ENCODE results near the gene HEPACAM.
A peak's percentile ranks its signal among the peaks of the same experiment; 100 is the strongest.

The HEPACAM gene

GRCh38 chr11:124900464-124900863, 35.4 kb downstream of the HEPACAM start:
- FAIRE-seq: peak; percentile 72
- no peak for TF ChIP-seq POLR2A (IDR thresholded peaks at IDR 0.05; ENCODE audit: low read depth, low read length)
- peak; percentile 37 for DNase-seq (ENCODE audit: insufficient read length, low spot score)

- no peak for TF ChIP-seq POLR2A (IDR thresholded peaks at IDR 0.05; ENCODE audit: low read depth, low read length)
- FAIRE-seq: no peak
- no peak for DNase-seq (ENCODE audit: insufficient read length, low spot score)
Observed at GRCh38 chr11:124899383-124900145, 36.3 kb downstream of the HEPACAM start.

GRCh38 chr11:124898711-124899110, 37.1 kb downstream of the HEPACAM start:
- FAIRE-seq: no peak
- no peak for TF ChIP-seq POLR2A (IDR thresholded peaks at IDR 0.05; ENCODE audit: low read depth, low read length)
- DNase-seq (ENCODE audit: insufficient read length, low spot score): no peak

GRCh38 chr11:124898263-124898680, 37.6 kb downstream of the HEPACAM start:
- no peak for DNase-seq (ENCODE audit: insufficient read length, low spot score)
- peak; percentile 36 for FAIRE-seq
- TF ChIP-seq POLR2A (IDR thresholded peaks at IDR 0.05; ENCODE audit: low read depth, low read length): no peak

- TF ChIP-seq POLR2A (IDR thresholded peaks at IDR 0.05; ENCODE audit: low read depth, low read length): no peak
- no peak for FAIRE-seq
Observed at GRCh38 chr11:124897674-124898262, 38.1 kb downstream of the HEPACAM start, which contains the start of gene ROBO4. Gene ROBO4, minus strand, starts transcription at chr11:124897865. Its CDS starts 70 bp downstream, at chr11:124897795.

GRCh38 chr11:124896821-124897391, 38.9 kb downstream of the HEPACAM start:
- DNase-seq (ENCODE audit: insufficient read length, low spot score): no peak
- no peak for TF ChIP-seq POLR2A (IDR thresholded peaks at IDR 0.05; ENCODE audit: low read depth, low read length)
- FAIRE-seq: no peak

More at GRCh38 chr11:124897674-124898262, 38.1 kb downstream of the HEPACAM start, which contains the start of gene ROBO4:
- DNase-seq (ENCODE audit: insufficient read length, low spot score): no peak

- FAIRE-seq: no peak
- DNase-seq (ENCODE audit: insufficient read length, low spot score): no peak
- no peak for TF ChIP-seq POLR2A (IDR thresholded peaks at IDR 0.05; ENCODE audit: low read depth, low read length)
Observed at GRCh38 chr11:124896071-124896750, 39.6 kb downstream of the HEPACAM start.

GRCh38 chr11:124895471-124895971, 40.3 kb downstream of the HEPACAM start:
- no peak for DNase-seq (ENCODE audit: insufficient read length, low spot score)
- no peak for TF ChIP-seq POLR2A (IDR thresholded peaks at IDR 0.05; ENCODE audit: low read depth, low read length)
- no peak for FAIRE-seq

- no peak for FAIRE-seq
- no peak for DNase-seq (ENCODE audit: insufficient read length, low spot score)
- TF ChIP-seq POLR2A (IDR thresholded peaks at IDR 0.05; ENCODE audit: low read depth, low read length): no peak
Observed at GRCh38 chr11:124894606-124895430, 41.0 kb downstream of the HEPACAM start.

- DNase-seq (ENCODE audit: insufficient read length, low spot score) (no peak), FAIRE-seq (no peak)
- TF ChIP-seq POLR2A (IDR thresholded peaks at IDR 0.05; ENCODE audit: low read depth, low read length): no peak
Observed at GRCh38 chr11:124893781-124894401, 42.0 kb downstream of the HEPACAM start.

GRCh38 chr11:124892750-124893454, 42.9 kb downstream of the HEPACAM start:
- DNase-seq (ENCODE audit: insufficient read length, low spot score): no peak
- TF ChIP-seq POLR2A (IDR thresholded peaks at IDR 0.05; ENCODE audit: low read depth, low read length): no peak
- FAIRE-seq: no peak

- TF ChIP-seq POLR2A (IDR thresholded peaks at IDR 0.05; ENCODE audit: low read depth, low read length): no peak
- FAIRE-seq: no peak
- DNase-seq (ENCODE audit: insufficient read length, low spot score): no peak
Observed at GRCh38 chr11:124892146-124892545, 43.7 kb downstream of the HEPACAM start.
